ENCODE data around the gene CREB5.

DNA sequence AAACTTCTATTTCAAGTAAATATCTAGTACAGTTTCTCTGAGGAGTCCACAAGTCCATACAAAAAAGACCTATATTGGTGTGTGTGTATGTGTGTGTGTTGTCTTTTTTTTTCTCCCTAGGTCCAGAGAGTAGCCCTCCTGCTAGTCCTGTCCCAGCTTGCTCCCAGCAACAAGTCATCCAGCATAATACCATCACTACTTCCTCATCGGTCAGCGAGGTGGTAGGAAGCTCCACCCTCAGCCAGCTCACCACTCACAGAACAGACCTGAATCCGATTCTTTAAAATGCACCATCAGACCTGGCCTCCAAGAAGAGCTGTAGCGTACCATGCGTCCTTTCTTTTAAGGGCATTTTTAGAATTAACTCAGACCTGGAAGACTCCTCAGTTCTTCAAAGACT, 406.7 kb downstream of the CREB5 start:
- TF ChIP-seq, protein P1, sequence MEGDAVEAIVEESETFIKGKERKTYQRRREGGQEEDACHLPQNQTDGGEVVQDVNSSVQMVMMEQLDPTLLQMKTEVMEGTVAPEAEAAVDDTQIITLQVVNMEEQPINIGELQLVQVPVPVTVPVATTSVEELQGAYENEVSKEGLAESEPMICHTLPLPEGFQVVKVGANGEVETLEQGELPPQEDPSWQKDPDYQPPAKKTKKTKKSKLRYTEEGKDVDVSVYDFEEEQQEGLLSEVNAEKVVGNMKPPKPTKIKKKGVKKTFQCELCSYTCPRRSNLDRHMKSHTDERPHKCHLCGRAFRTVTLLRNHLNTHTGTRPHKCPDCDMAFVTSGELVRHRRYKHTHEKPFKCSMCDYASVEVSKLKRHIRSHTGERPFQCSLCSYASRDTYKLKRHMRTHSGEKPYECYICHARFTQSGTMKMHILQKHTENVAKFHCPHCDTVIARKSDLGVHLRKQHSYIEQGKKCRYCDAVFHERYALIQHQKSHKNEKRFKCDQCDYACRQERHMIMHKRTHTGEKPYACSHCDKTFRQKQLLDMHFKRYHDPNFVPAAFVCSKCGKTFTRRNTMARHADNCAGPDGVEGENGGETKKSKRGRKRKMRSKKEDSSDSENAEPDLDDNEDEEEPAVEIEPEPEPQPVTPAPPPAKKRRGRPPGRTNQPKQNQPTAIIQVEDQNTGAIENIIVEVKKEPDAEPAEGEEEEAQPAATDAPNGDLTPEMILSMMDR (IDR thresholded peaks at IDR 0.05), result no peak
- TF ChIP-seq POLR2A (IDR thresholded peaks at IDR 0.05), result no peak
